ENCODE results near the gene GNG4.
"Not testable (repeated sequence)": the region's sequence is repeated elsewhere in the genome, so short reads cannot be mapped to it uniquely, and the experiment has no call there.

Gene GNG4

GRCh38 chr1:235607284-235607683 is 42.3 kb downstream of the GNG4 start:
- no peak for DNase-seq (ENCODE audit: low read depth, low spot score)
- H3K4me3 ChIP-seq (ENCODE audit: low read depth, low read length), result no peak overlapping the region
- in situ Hi-C loops (cut with HindIII; ENCODE audit: low sequenced_read_pairs), result no loop called here
- TF ChIP-seq CTCF (IDR thresholded peaks at IDR 0.05; ENCODE audit: low read depth, low read length), result no peak

- peak; percentile 49 for TF ChIP-seq CTCF (IDR thresholded peaks at IDR 0.05; ENCODE audit: low read depth, low read length)
- no peak overlapping the region for H3K4me3 ChIP-seq (ENCODE audit: low read depth, low read length)
- DNase-seq (ENCODE audit: low read depth, low spot score), result no peak
- in situ Hi-C loops (cut with HindIII; ENCODE audit: low sequenced_read_pairs), result no loop called here
Observed at GRCh38 chr1:235601104-235601503, 48.5 kb downstream of the GNG4 start.

GRCh38 chr1:235599536-235599935 is 50.0 kb downstream of the GNG4 start:
- in situ Hi-C loops (cut with HindIII; ENCODE audit: low sequenced_read_pairs), result no loop called here
- TF ChIP-seq CTCF (IDR thresholded peaks at IDR 0.05; ENCODE audit: low read depth, low read length), result no peak

GRCh38 chr1:235597867-235598553 is 51.6 kb downstream of the GNG4 start:
- in situ Hi-C loops (cut with HindIII; ENCODE audit: low sequenced_read_pairs), result no loop called here
- peak; percentile 33 for DNase-seq (ENCODE audit: low read depth, low spot score)
- peak; percentile 55 for TF ChIP-seq CTCF (IDR thresholded peaks at IDR 0.05; ENCODE audit: low read depth, low read length)
- H3K4me3 ChIP-seq (ENCODE audit: low read depth, low read length), result no peak overlapping the region

More at GRCh38 chr1:235599536-235599935, 50.0 kb downstream of the GNG4 start:
- DNase-seq (ENCODE audit: low read depth, low spot score), result no peak
- no peak overlapping the region for H3K4me3 ChIP-seq (ENCODE audit: low read depth, low read length)

- H3K4me3 ChIP-seq (ENCODE audit: low read depth, low read length), result no peak overlapping the region
- TF ChIP-seq CTCF (IDR thresholded peaks at IDR 0.05; ENCODE audit: low read depth, low read length), result no peak
- no peak for DNase-seq (ENCODE audit: low read depth, low spot score)
- in situ Hi-C loops (cut with HindIII; ENCODE audit: low sequenced_read_pairs), result no loop called here
Observed at GRCh38 chr1:235595079-235595478, 54.5 kb downstream of the GNG4 start.

GRCh38 chr1:235594281-235594895 is 55.2 kb downstream of the GNG4 start:
- DNase-seq (ENCODE audit: low read depth, low spot score); H3K4me3 ChIP-seq (ENCODE audit: low read depth, low read length); in situ Hi-C loops (cut with HindIII; ENCODE audit: low sequenced_read_pairs): not testable (repeated sequence)

- TF ChIP-seq CTCF (IDR thresholded peaks at IDR 0.05; ENCODE audit: low read depth, low read length), result no peak
- in situ Hi-C loops (cut with HindIII; ENCODE audit: low sequenced_read_pairs), result no loop called here
- DNase-seq (ENCODE audit: low read depth, low spot score), result peak; percentile 10
- no peak overlapping the region for H3K4me3 ChIP-seq (ENCODE audit: low read depth, low read length)
Observed at GRCh38 chr1:235588916-235589515, 60.6 kb downstream of the GNG4 start.
